ENCODE results near the gene MOSPD2.

DNA sequence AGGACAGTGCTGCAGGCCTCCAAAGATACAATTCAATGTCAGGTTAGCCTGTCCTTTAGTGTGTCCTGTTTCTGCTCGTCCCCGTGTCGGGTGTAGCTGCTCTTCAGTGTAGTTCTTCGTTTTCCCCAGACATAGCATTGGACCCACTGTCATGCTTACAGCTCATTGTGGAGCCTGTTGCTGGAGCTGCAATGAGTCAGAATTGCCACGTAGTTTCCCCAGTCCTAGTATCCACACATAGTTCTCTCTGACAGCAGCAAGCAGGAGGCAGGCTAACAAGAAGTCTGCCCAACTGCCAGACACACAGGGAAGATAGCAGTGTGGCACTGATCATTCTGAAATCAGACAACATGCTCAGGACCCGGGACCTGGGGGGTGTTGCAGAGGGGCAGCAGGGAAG is 49.2 kb downstream of the MOSPD2 start:
- TF ChIP-seq EZH2 (IDR thresholded peaks at IDR 0.05) = no peak
- TF ChIP-seq FOXP2 (optimal IDR thresholded peaks at IDR 0.05; ENCODE audit: control extremely low read depth, extremely low read length, insufficient read depth) = no peak

Measured in SK-N-MC (cell line).